GM12892 (cell line): ENCODE measurements around the gene TMEM255A.

ENCODE experiments used
- POLR2A ChIP-seq: IDR thresholded peaks from 2 replicates; pipeline ENCODE4 v1.6.1; 2011; ENCODE audit warnings: low read depth, low read length, control low read depth
- POLR2AphosphoS5 ChIP-seq: IDR thresholded peaks from 2 replicates; pipeline ENCODE4 v1.6.1; 2011; ENCODE audit warnings: low read depth, low read length, control low read depth

GRCh38 chrX:120306630-120307029, 4.6 kb downstream of the TMEM255A start:
- TF ChIP-seq POLR2A (no peak), POLR2AphosphoS5 (no peak)
